Neural crest cell (in vitro differentiated cells): ENCODE results near the gene LETM1. TPM values are rescaled to one million over a fixed set of nuclear protein-coding genes. Genes with fewer than 3 reads are reported as not detected.

Experiments
- DNase-seq: peaks from one replicate; pipeline ENCODE4 v3.0.0; 2021; ENCODE audit warnings: low read depth, mixed read lengths, low spot score
- H3K27ac Mint-ChIP-seq: one replicate; pipeline ENCODE4 v1.8.0; 2021; ENCODE audit warnings: mild to moderate bottlenecking, mixed read lengths; ENCODE audit not compliant: unreplicated experiment
- H3K27me3 Mint-ChIP-seq: 2 replicates; pipeline ENCODE4 v1.8.0; 2021; ENCODE audit warnings: low read depth, mild to moderate bottlenecking, mixed read lengths
- H3K36me3 Mint-ChIP-seq: 2 replicates; pipeline ENCODE4 v1.8.0; 2021; ENCODE audit warnings: low read depth, mild to moderate bottlenecking, mixed read lengths
- H3K4me1 Mint-ChIP-seq: 2 replicates; pipeline ENCODE4 v1.8.0; 2021; ENCODE audit warnings: mixed read lengths
- H3K4me3 Mint-ChIP-seq: one replicate; pipeline ENCODE4 v1.8.0; 2021; ENCODE audit warnings: mild to moderate bottlenecking, mixed read lengths
- H3K9me3 Mint-ChIP-seq: 2 replicates; pipeline ENCODE4 v1.8.0; 2021; ENCODE audit warnings: mixed read lengths
- total RNA-seq: library from RNA; stranded (reverse); gene quantifications from 2 replicates; pipeline ENCODE4 v1.2.1, GENCODE V29; 2021
- TF ChIP-seq, protein P1 (sequence below): fragments of 200-600 bp; sonication (generic); conservative IDR thresholded peaks from 2 replicates; pipeline ENCODE4 v1.5.0; 2021; ENCODE audit warnings: antibody characterized with exemption, mild to moderate bottlenecking

The LETM1 gene
- total RNA-seq, 1 donor from 2014 or later, result 60.6 TPM

DNA sequence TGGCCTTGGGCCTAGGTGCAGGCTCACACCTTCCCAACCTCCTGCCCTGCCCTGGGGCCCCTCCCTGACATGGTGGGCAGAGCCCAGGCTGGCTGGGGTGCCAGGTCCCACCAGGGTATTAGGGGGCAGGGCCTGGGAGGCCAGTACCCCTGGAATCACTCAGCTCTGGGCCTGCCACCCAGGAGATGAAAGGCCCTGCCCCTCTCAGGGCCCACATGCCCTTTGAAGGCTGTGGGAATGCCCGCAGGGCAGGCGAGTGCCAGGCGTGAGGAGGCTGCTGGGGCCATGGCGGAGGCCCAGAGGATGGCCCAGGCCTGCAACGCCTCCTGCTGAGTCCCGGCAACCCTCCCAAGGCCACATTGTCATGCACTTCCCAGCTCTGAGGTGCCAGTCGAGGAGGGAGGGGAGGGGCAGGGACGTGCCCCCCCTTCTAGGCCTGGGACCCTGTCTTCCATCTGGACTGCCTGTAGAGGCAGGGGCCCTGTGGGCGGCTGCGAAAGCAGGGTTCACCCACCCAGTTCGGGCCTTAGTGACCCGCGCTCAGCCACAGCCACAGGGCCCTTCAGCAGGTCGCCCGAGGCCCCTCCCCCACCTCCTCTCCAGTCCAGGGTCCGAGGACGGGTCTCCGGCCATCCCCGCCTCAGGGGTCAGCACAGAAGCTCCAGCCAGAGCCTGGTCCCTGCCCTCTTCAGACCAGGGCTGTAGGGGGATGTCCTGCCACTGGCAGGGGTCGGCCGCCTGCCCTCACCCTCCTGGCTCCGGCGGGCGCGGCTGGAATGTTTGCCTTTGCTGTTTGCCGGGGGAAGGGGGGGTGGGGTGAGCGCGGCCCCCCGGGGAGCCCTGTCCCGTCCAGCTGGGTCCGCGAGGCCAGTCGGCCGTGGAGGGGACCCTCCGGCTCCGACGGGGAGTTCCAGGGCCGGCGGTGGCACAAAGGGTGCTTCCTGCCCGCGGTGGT lies 89.6 kb downstream of the LETM1 start:
- H3K9me3 Mint-ChIP-seq, result no peaks in the 10 kb centered on the region
- peak; percentile 52 for DNase-seq
- H3K27ac Mint-ChIP-seq, result no peak overlapping the region
- H3K4me3 Mint-ChIP-seq, result peak overlapping the region; percentile 31
- no peaks in the 10 kb centered on the region for H3K36me3 Mint-ChIP-seq
- peaks cover 7% of the 10 kb centered on the region for H3K4me1 Mint-ChIP-seq
- TF ChIP-seq, protein P1, sequence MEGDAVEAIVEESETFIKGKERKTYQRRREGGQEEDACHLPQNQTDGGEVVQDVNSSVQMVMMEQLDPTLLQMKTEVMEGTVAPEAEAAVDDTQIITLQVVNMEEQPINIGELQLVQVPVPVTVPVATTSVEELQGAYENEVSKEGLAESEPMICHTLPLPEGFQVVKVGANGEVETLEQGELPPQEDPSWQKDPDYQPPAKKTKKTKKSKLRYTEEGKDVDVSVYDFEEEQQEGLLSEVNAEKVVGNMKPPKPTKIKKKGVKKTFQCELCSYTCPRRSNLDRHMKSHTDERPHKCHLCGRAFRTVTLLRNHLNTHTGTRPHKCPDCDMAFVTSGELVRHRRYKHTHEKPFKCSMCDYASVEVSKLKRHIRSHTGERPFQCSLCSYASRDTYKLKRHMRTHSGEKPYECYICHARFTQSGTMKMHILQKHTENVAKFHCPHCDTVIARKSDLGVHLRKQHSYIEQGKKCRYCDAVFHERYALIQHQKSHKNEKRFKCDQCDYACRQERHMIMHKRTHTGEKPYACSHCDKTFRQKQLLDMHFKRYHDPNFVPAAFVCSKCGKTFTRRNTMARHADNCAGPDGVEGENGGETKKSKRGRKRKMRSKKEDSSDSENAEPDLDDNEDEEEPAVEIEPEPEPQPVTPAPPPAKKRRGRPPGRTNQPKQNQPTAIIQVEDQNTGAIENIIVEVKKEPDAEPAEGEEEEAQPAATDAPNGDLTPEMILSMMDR, result no peak
- peaks cover 8% of the 10 kb centered on the region for H3K27me3 Mint-ChIP-seq

DNA sequence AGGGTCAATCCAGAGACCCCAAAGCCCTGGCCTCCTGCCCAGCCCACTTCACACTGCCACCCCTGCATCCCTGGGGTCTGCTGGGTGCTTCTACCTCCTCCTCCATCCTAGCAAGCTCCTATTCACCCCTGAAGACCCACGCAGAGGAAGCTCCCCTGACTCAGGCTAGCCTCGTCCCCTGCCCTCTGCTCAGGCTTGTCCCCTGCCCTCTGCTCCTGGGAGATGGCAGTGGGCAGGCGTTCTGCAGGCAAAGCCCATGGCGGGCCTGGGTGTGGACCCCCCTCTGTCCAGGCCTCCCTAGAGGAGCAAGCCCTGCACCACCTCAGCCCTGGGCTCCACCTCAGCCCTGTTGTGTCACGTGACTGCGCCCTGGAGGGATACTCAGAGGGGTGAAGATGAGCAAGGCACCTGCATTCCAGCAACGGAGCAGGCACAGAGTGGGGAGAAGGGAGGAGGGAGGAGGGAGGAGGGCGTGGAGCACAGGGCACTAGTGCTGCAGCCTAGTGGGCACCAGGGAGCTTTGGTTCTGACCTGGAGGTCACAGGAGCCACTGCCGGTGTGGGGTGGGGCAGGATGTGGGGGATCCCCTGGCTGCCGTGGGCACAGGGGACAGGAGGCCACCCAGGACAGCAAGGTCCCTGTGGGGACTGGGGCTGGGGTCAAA lies 90.4 kb downstream of the LETM1 start:
- Mint-ChIP-seq H3K4me3 (no peak overlapping the region), H3K4me1 (peaks cover 7% of the 10 kb centered on the region), H3K9me3 (no peaks in the 10 kb centered on the region), H3K27ac (peak overlapping the region; percentile 67), H3K27me3 (peaks cover 8% of the 10 kb centered on the region), H3K36me3 (no peaks in the 10 kb centered on the region)
- TF ChIP-seq, protein P1, result no peak
- no peak for DNase-seq

DNA sequence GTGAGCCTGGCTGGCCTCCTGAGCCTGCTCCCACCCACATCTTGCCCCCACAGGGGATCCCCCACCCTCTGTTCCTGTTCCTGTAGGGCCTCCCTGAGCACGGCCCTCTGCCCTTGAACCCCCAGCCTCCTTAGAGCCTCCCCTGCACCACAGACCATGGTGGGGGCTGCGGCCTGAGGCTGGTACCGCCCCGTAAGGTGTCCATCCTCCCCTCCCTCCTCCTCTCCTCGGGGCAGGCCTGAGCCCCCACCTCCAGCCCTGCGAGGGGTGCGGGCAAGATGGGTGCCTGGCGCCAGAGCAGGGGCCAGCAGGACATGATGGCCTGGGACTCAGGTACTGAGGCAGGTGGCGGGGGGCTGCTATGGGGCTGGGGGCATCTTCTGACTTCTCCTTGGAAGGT lies 91.3 kb downstream of the LETM1 start:
- DNase-seq, result no peak
- no peaks in the 10 kb centered on the region for H3K9me3 Mint-ChIP-seq
- no peak overlapping the region for H3K4me3 Mint-ChIP-seq

DNA sequence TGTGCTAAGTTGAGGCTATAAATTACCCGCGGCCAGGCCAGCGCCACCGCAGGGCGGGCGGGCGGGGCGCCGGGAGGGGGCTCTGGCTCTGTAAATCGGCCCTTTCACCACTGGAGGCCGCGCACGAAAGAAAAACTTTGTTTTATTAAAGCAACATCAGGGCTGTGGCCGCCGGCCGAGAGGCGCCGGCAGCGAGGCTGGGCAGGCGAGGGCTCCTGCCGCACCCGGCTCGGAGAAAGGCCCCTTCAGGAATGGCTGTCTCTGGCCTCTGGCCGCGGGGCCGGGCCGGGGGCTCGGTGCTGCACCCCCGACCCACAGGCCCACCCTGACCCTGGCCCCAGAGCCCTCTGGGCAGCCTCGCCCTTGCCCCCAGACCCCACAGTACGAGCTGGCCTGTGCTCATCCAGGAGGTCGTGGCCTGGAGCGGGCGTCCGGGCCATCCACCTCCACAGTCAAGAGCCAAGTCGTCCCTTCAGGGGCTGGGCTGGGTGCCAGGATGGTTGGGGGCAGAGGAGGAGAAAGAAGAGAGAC lies 92.3 kb downstream of the LETM1 start:
- Mint-ChIP-seq H3K4me3 (no peak overlapping the region), H3K9me3 (no peaks in the 10 kb centered on the region), H3K27ac (no peak overlapping the region), H3K4me1 (peaks cover 12% of the 10 kb centered on the region), H3K36me3 (no peaks in the 10 kb centered on the region), H3K27me3 (peaks cover 8% of the 10 kb centered on the region)
- DNase-seq, result no peak
- TF ChIP-seq, protein P1, result no peak

More for the DNA sequence above, 91.3 kb downstream of the LETM1 start:
- TF ChIP-seq, protein P1, result no peak
- Mint-ChIP-seq H3K27me3 (peaks cover 8% of the 10 kb centered on the region), H3K36me3 (no peaks in the 10 kb centered on the region), H3K4me1 (peaks cover 12% of the 10 kb centered on the region), H3K27ac (no peak overlapping the region)

DNA sequence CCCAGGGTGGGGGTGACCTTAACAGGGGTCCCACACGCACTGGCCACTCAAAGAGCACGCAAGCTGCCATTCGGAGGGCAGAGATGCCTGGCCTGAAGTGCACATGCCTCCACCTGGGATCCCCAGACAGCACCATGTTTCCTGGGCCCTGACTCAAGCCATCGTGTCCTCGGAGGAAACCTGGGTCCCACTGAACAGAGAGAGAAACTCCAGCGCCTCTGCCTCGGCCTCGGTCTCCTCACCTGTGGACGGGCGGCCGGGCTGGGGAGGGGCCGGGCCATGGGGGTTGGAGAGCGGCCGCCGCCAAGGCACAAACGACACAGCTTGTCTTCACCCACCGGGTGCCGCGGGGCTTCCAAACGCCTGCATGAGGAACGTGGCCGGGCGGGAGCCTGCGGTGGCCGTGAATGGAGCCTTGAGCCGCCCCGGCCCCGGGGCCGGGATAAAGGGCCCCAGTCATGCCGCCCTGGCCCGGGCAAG lies 92.8 kb downstream of the LETM1 start:
- TF ChIP-seq, protein P1, result no peak
- Mint-ChIP-seq H3K36me3 (no peaks in the 10 kb centered on the region), H3K4me1 (peaks cover 8% of the 10 kb centered on the region), H3K4me3 (no peak overlapping the region), H3K9me3 (no peaks in the 10 kb centered on the region), H3K27me3 (peaks cover 6% of the 10 kb centered on the region), H3K27ac (no peak overlapping the region)
- DNase-seq, result no peak
